Keratinocyte (primary cell): ENCODE data around the gene PPARD. TPM values are rescaled to one million over a fixed set of nuclear protein-coding genes. Genes with fewer than 3 reads are reported as not detected.

Experiments used
- DNase-seq: peaks from one replicate; pipeline ENCODE4 v3.0.0-alpha.2; 2011; ENCODE audit warnings: low read depth, missing footprints, low spot score
- FAIRE-seq: peaks from 2 replicates; lab custom pipeline; 2011; peaks lifted over from hg19 to GRCh38; lab: Jason Lieb, UNC
- H2AFZ ChIP-seq: 2 replicates; pipeline ENCODE4 v1.6.0; 2012; ENCODE audit warnings: low read length, control low read depth, inconsistent platforms; ENCODE audit not compliant: control insufficient read depth
- H3K27ac ChIP-seq: 2 replicates; pipeline ENCODE4 v1.5.1; 2011; ENCODE audit warnings: low read length; ENCODE audit not compliant: control insufficient read depth, insufficient read depth
- H3K27me3 ChIP-seq: 3 replicates; pipeline ENCODE4 v1.6.0; 2011; ENCODE audit warnings: low read length; ENCODE audit not compliant: control insufficient read depth, insufficient read depth; ENCODE audit errors: extremely low read depth
- H3K36me3 ChIP-seq, 2 experiments: 2 replicates in 1 of 2; 3 replicates in 1 of 2; pipeline ENCODE4 v1.5.1; 2011; ENCODE audit warnings: low read length in 2 of 2, mild to moderate bottlenecking in 1 of 2; ENCODE audit not compliant: control insufficient read depth in 2 of 2, insufficient read depth in 2 of 2; ENCODE audit errors: extremely low read depth in 1 of 2
- H3K4me1 ChIP-seq: 3 replicates; pipeline ENCODE4 v1.5.1; 2011; ENCODE audit warnings: low read length; ENCODE audit not compliant: control insufficient read depth, insufficient read depth; ENCODE audit errors: extremely low read depth
- H3K4me2 ChIP-seq: 3 replicates; pipeline ENCODE4 v1.6.0; 2011; ENCODE audit warnings: low read depth, low read length; ENCODE audit not compliant: control insufficient read depth, insufficient read depth; ENCODE audit errors: extremely low read depth
- H3K4me3 ChIP-seq, 3 experiments: fragments of 200-600 bp in 1 of 3; sonication (generic) in 1 of 3; 2 replicates in 2 of 3; 3 replicates in 1 of 3; pipeline ENCODE4 v1.5.1; 2011 to 2016; ENCODE audit warnings: low read length in 3 of 3, mild to moderate bottlenecking in 3 of 3, control low read depth in 2 of 3, inconsistent platforms in 1 of 3, low read depth in 1 of 3, mixed read lengths in 1 of 3, mixed run types in 1 of 3, moderate library complexity in 1 of 3; ENCODE audit not compliant: control insufficient read depth in 2 of 3, insufficient read depth in 2 of 3; ENCODE audit errors: extremely low read depth in 1 of 3
- H3K79me2 ChIP-seq: 2 replicates; pipeline ENCODE4 v1.6.0; 2012; ENCODE audit warnings: low read length; ENCODE audit not compliant: control insufficient read depth, insufficient read depth
- H3K9ac ChIP-seq: 3 replicates; pipeline ENCODE4 v1.6.0; 2011; ENCODE audit warnings: low read length; ENCODE audit not compliant: control insufficient read depth, insufficient read depth; ENCODE audit errors: extremely low read depth
- H3K9me1 ChIP-seq: 3 replicates; pipeline ENCODE4 v1.6.0; 2011; ENCODE audit warnings: low read length; ENCODE audit not compliant: control insufficient read depth, insufficient read depth; ENCODE audit errors: extremely low read depth
- H3K9me3 ChIP-seq: 2 replicates; pipeline ENCODE4 v1.5.1; 2012; ENCODE audit warnings: low read depth, low read length; ENCODE audit not compliant: control insufficient read depth
- H4K20me1 ChIP-seq: 3 replicates; pipeline ENCODE4 v1.6.0; 2011; ENCODE audit warnings: low read length; ENCODE audit not compliant: control insufficient read depth, insufficient read depth; ENCODE audit errors: extremely low read depth
- CTCF ChIP-seq, 3 experiments: IDR thresholded peaks in 1 of 3; conservative IDR thresholded peaks in 1 of 3; optimal IDR thresholded peaks in 1 of 3; 2 replicates in 2 of 3; 3 replicates in 1 of 3; pipeline versions ENCODE3 to v1.5.1; 2011; ENCODE audit warnings: low read length in 3 of 3, mild to moderate bottlenecking in 3 of 3, moderate library complexity in 2 of 3, control low read depth in 1 of 3, inconsistent platforms in 1 of 3; ENCODE audit not compliant: insufficient read depth in 2 of 3; ENCODE audit errors: extremely low read depth in 1 of 3
- EZH2 ChIP-seq: IDR thresholded peaks from one replicate; pipeline ENCODE4 v1.6.1; 2012; ENCODE audit warnings: inconsistent platforms, mild to moderate bottlenecking, low read length, moderate library complexity
- dilution Hi-C: fragments of 300-500 bp; cut with MboI; formaldehyde crosslinking; loops from one replicate; pipeline ENCODE4 v1.7.0; 2020; ENCODE audit warnings: low sequenced_read_pairs; ENCODE audit not compliant: extremely low pct_ligation_motif_present
- polyA plus RNA-seq, 5 experiments: library from polyadenylated mRNA; depleted of rRNA in 3 of 5; stranded (reverse) in 3 of 5; stranded (forward) in 1 of 5; unstranded in 1 of 5; fragments of >200 nt; gene quantifications; 1 replicate in 1 of 5; 2 replicates in 3 of 5; 3 replicates in 1 of 5; pipeline versions ENCODE4 v1.2.1 to v1.2.3, GENCODE V29; 2011 to 2012; ENCODE audit warnings: missing spikeins in 2 of 5, low read depth in 1 of 5, low replicate concordance in 1 of 5

Gene PPARD
- polyA plus RNA-seq, 1 donor (not counting 4 experiments of a cell fraction or from before 2014, with no cell fraction given), result 15.1 TPM

GRCh38 chr6:35400111-35400510, 57.8 kb downstream of the PPARD start:
- H3K9me1 ChIP-seq, result peaks cover 4% of the 10 kb centered on the region
- peaks cover 53% of the 10 kb centered on the region for H3K4me1 ChIP-seq
- H3K4me2 ChIP-seq, result peak overlapping the region; percentile 18
- no peaks in the 10 kb centered on the region for H4K20me1 ChIP-seq
- no peaks in the 10 kb centered on the region for H3K9me3 ChIP-seq
- peak overlapping the region; percentile 99 for H3K27ac ChIP-seq
- no peak overlapping the region for H2AFZ ChIP-seq
- H3K9ac ChIP-seq, result peak overlapping the region; percentile 85
- H3K4me3 ChIP-seq, result no peak overlapping the region
- dilution Hi-C loops, result no loop called here
- DNase-seq (no peak), FAIRE-seq (no peak)
- peaks cover 69% of the 10 kb centered on the region for H3K79me2 ChIP-seq
- peaks cover 15% of the 10 kb centered on the region in 2 experiments for H3K36me3 ChIP-seq
- TF ChIP-seq EZH2, result no peak
- TF ChIP-seq CTCF (optimal IDR thresholded peaks at IDR 0.05 in 1 of 3, IDR thresholded peaks at IDR 0.05 in 1 of 3, conservative IDR thresholded peaks at IDR 0.05 in 1 of 3; ENCODE audit: extremely low read depth in 1 of 3, insufficient read depth in 2 of 3, low read length in 3 of 3), result no peak
- no peaks in the 10 kb centered on the region for H3K27me3 ChIP-seq

- peak overlapping the region; percentile 99 for H3K27ac ChIP-seq
- peaks cover 14 to 15% of the 10 kb centered on the region in 2 experiments for H3K36me3 ChIP-seq
- no peak for TF ChIP-seq EZH2
- no peak for TF ChIP-seq CTCF (optimal IDR thresholded peaks at IDR 0.05 in 1 of 3, IDR thresholded peaks at IDR 0.05 in 1 of 3, conservative IDR thresholded peaks at IDR 0.05 in 1 of 3; ENCODE audit: extremely low read depth in 1 of 3, insufficient read depth in 2 of 3, low read length in 3 of 3)
- H3K9me3 ChIP-seq, result no peaks in the 10 kb centered on the region
- peak overlapping the region; percentile 81 for H3K4me2 ChIP-seq
- peaks cover 4% of the 10 kb centered on the region for H3K9me1 ChIP-seq
- H3K4me1 ChIP-seq, result peaks cover 47% of the 10 kb centered on the region
- H4K20me1 ChIP-seq, result no peaks in the 10 kb centered on the region
- no peak overlapping the region for H2AFZ ChIP-seq
- no peaks in the 10 kb centered on the region for H3K27me3 ChIP-seq
- H3K4me3 ChIP-seq, result peak overlapping the region in 1 of 3 experiments; percentile 39
- peaks cover 68% of the 10 kb centered on the region for H3K79me2 ChIP-seq
- dilution Hi-C loops, result no loop called here
- peak overlapping the region; percentile 85 for H3K9ac ChIP-seq
- DNase-seq (peak; percentile 98), FAIRE-seq (peak; percentile 90)
Observed at GRCh38 chr6:35400901-35401311, 58.5 kb downstream of the PPARD start.
